COLO829 (cell line): Measurements from ENCODE around the gene CACFD1.

Source experiments
- DNase-seq: peaks from one replicate; pipeline ENCODE4 v3.0.0; 2012; ENCODE audit warnings: low spot score

The CACFD1 gene

GRCh38 chr9:133459476-133460404 is at the start of gene CACFD1:
CACFD1 (plus strand) TSS chr9:133459978; CDS start chr9:133460067, 89 bp downstream.
- peak; percentile 98 for DNase-seq

GRCh38 chr9:133415170-133415569 is 44.6 kb upstream of the CACFD1 start:
- DNase-seq = no peak

GRCh38 chr9:133417541-133418461 is 42.0 kb upstream of the CACFD1 start, which contains the start of gene REXO4:
REXO4 (minus strand) TSS chr9:133418010; CDS start chr9:133417844, 166 bp downstream.
- DNase-seq = peak; percentile 67

DNA sequence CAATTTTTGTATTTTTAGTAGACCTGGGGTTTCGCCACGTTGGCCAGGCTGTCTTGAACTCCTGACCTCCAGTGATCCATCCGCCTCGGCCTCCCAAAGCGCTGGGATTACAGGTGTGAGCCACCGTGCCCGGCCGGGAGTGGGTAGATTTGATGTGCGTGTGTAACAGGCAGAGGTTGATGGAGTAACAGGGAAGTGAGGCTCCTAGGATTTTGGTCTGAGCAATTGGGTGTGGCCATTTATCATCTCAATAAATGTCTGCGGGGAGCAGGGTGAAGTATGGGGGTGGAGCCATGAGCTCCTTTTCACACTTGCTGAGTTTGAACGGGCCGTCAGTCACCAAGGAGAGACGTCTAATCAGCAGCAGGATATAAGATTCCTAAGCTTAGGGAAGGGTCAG is 40.8 kb upstream of the CACFD1 start:
- DNase-seq = no peak

- DNase-seq = no peak
These were observed 39.4 kb upstream of the CACFD1 start for GRCh38 chr9:133420392-133420827.

- no peak for DNase-seq
These were observed 37.9 kb upstream of the CACFD1 start, which contains the start of gene ADAMTS13 for GRCh38 chr9:133421615-133422542. ADAMTS13 (plus strand) TSS chr9:133422367; CDS start chr9:133422444, 77 bp downstream.

DNA sequence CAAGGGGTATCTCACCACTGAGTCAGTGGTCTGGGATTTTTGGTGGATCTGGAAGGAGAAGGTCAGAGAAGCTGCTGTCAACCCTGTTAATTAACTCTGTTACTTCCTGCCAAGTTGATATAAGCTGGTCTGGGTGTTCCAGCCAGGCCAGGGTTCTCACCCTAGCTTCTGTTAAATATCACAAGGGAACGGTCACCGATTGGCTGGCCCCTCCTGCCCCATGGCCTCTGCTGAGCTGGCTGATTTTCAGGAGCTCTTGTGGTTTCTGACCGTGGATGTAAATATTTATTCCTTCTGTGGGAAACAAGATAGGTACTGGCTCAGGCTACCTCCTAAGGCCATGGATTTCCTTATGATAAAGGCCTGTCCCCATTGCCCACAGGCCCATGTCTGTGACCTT is 36.6 kb upstream of the CACFD1 start:
- DNase-seq = no peak

DNA sequence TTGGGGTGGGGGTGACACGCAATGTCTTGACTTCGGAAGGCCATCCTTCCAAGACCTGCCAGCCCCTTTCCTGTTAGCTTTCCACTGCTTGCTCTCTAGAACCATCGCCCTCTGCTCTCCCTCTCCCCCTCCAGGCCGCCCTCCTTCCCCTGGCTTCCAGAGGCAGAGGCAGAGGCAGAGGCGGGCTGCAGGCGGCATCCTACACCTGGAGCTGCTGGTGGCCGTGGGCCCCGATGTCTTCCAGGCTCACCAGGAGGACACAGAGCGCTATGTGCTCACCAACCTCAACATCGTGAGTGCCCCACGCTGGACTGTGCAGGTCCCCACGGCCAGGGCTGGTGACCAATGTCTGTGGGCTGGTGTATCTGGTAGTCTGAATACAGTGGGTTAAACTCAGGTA is 35.6 kb upstream of the CACFD1 start:
- DNase-seq = no peak

DNA sequence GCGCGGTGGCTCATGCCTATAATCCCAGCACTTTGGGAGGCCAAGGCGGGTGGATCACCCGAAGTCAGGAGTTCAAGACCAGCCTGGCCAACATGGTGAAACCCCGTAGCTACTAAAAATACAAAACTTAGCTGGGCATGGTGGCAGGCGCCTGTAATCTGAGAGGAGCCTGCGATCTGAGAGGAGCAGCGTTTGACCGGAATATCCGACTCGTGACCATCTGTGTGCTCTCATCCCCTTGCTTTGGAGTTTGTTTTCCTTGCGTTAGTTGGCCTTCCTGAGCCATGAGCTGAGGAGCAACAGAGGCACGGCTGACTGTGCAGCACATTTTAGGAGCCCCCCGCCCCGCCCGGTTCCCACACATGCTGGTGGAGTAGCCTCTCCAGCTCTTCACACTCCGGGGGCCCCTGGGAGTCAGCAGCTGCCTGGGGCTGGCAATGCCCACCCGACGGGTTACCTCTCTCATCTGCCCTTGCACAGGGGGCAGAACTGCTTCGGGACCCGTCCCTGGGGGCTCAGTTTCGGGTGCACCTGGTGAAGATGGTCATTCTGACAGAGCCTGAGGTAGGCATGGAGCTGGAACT is 34.6 kb upstream of the CACFD1 start:
- DNase-seq = no peak

DNA sequence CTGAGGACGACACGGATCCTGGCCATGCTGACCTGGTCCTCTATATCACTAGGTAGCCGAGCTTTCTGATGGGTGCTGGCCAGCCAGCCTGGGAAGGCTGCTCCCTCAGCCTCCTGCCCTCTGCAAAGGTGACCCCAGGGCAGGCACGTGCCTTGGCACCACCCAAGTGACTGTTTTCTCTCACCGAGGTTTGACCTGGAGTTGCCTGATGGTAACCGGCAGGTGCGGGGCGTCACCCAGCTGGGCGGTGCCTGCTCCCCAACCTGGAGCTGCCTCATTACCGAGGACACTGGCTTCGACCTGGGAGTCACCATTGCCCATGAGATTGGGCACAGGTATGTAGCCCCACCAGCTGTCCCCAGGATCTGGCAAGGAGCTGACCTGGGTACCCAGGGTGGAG is 33.8 kb upstream of the CACFD1 start:
- no peak for DNase-seq

GRCh38 chr9:133427658-133428348 is 32.0 kb upstream of the CACFD1 start:
- DNase-seq = no peak

GRCh38 chr9:133428617-133429101 is 31.1 kb upstream of the CACFD1 start:
- DNase-seq = no peak

GRCh38 chr9:133429214-133429613 is 30.6 kb upstream of the CACFD1 start:
- DNase-seq = no peak

DNA sequence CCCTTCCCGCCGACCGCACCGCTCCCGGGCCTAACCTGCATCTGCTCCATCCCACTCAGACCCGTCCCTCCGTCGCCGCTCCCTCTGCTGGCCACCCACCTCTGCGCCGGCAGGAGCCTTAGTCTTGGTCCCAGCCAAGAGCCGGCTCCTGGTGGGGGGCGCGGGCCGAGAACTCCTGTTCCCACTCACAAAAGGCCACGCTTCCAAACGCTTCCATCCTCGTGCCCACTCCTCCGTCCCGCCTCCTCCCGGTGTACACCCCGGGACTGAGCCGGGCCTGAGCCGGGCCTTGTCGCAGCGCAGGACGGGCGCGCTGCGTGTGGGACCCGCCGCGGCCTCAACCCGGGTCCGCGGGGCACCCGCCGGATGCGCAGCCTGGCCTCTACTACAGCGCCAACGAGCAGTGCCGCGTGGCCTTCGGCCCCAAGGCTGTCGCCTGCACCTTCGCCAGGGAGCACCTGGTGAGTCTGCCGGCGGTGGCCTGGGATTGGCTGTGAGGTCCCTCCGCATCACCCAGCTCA is 30.1 kb upstream of the CACFD1 start:
- no peak for DNase-seq

DNA sequence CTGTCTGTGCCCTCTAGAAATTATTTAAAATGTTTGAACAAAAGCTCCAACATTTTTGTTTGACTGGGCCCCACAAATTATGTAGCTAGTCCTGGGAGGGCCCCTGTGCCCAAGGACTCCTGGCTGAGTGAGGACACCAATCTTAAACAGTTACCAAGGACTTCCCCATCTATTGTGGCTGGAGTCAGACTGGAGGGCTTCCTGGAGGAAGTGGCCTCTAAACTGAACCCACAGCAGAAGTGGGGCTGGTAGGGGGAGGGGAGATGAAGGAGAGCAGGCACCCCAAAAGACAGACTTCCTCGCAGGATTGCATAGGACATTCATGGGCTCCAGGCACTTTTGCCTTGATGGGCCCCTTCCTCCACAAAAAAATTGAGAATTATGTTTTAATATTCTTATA is 29.5 kb upstream of the CACFD1 start:
- no peak for DNase-seq

GRCh38 chr9:133433351-133433843 is 26.4 kb upstream of the CACFD1 start:
- DNase-seq = no peak

GRCh38 chr9:133436681-133437080 is 23.1 kb upstream of the CACFD1 start:
- DNase-seq = no peak

- DNase-seq = no peak
These were observed 21.8 kb upstream of the CACFD1 start for GRCh38 chr9:133437753-133438531.

DNA sequence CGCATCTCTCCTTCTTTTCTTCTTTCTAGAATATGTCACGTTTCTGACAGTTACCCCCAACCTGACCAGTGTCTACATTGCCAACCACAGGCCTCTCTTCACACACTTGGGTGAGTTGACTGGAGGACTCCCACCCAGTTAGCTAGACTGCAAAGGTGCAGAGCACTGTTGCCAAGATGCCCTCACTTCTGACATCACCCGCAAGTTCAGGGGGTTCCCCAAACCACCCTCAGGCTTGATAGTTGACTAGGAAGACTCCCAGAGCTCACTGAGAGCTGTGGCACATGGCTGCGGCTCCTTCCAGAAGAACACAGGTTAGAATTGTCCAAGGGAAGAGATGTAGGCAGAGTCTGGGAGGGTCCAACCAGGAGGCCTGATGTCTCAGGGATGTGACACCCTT is 20.4 kb upstream of the CACFD1 start:
- DNase-seq = no peak
